Mesenchymal stem cell (in vitro differentiated cells and primary cell): ENCODE measurements around the gene DMD.

Source experiments
- DNase-seq: peaks from one replicate; pipeline ENCODE4 v3.0.0-alpha.2; 2013
- H2AFZ ChIP-seq: one replicate; pipeline ENCODE4 v1.6.1; 2013; ENCODE audit warnings: low read depth, mild to moderate bottlenecking, control low read depth, inconsistent platforms, low read length, moderate library complexity
- H2AK5ac ChIP-seq: 2 replicates; pipeline ENCODE4 v1.6.1; 2013; ENCODE audit warnings: low read length, moderate library complexity, mild to moderate bottlenecking, inconsistent platforms; ENCODE audit not compliant: severe bottlenecking
- H2BK120ac ChIP-seq: one replicate; pipeline ENCODE4 v1.6.1; 2013; ENCODE audit warnings: low read depth, mild to moderate bottlenecking, inconsistent platforms, low read length, moderate library complexity
- H2BK12ac ChIP-seq, 2 experiments: one replicate each; pipeline ENCODE4 v1.6.1; 2013; ENCODE audit warnings: inconsistent platforms in 2 of 2, low read length in 2 of 2, mild to moderate bottlenecking in 2 of 2, moderate library complexity in 2 of 2, control low read depth in 1 of 2
- H2BK15ac ChIP-seq: one replicate; pipeline ENCODE4 v1.6.1; 2013; ENCODE audit warnings: mild to moderate bottlenecking, low read depth, inconsistent platforms; ENCODE audit not compliant: poor library complexity, severe bottlenecking
- H2BK5ac ChIP-seq: 2 replicates; pipeline ENCODE4 v1.6.1; 2013; ENCODE audit warnings: low read depth, mild to moderate bottlenecking, low read length, control low read depth, inconsistent platforms; ENCODE audit not compliant: poor library complexity, severe bottlenecking
- H3K14ac ChIP-seq, 2 experiments: one replicate each; pipeline ENCODE4 v1.6.1; 2013; ENCODE audit warnings: inconsistent platforms in 2 of 2, low read length in 2 of 2, control low read depth in 1 of 2, mild to moderate bottlenecking in 1 of 2, moderate library complexity in 1 of 2
- H3K18ac ChIP-seq, 2 experiments: one replicate each; pipeline ENCODE4 v1.6.1; 2013; ENCODE audit warnings: inconsistent platforms in 2 of 2, low read length in 2 of 2, control low read depth in 1 of 2, low read depth in 1 of 2, mild to moderate bottlenecking in 1 of 2
- H3K23ac ChIP-seq, 2 experiments: one replicate each; pipeline ENCODE4 v1.6.1; 2013; ENCODE audit warnings: inconsistent platforms in 2 of 2, low read length in 2 of 2, mild to moderate bottlenecking in 2 of 2, moderate library complexity in 2 of 2, control low read depth in 1 of 2
- H3K27ac ChIP-seq: 2 replicates; pipeline ENCODE4 v1.5.1; 2013; ENCODE audit warnings: mild to moderate bottlenecking, moderate library complexity, low read length, control low read depth, inconsistent platforms; ENCODE audit not compliant: poor library complexity, severe bottlenecking
- H3K27me3 ChIP-seq, 2 experiments: 2 replicates each; pipeline versions ENCODE4 v1.6.1 to v1.7.0; 2013; ENCODE audit warnings: low read length in 2 of 2, mild to moderate bottlenecking in 2 of 2, moderate library complexity in 2 of 2, control low read depth in 1 of 2, inconsistent platforms in 1 of 2; ENCODE audit not compliant: control insufficient read depth in 1 of 2, insufficient read depth in 1 of 2
- H3K36me3 ChIP-seq, 2 experiments: 2 replicates each; pipeline versions ENCODE4 v1.6.1 to v1.7.0; 2013; ENCODE audit warnings: low read length in 2 of 2, control low read depth in 1 of 2, inconsistent platforms in 1 of 2, low read depth in 1 of 2, mild to moderate bottlenecking in 1 of 2; ENCODE audit not compliant: insufficient read depth in 2 of 2, control insufficient read depth in 1 of 2
- H3K4ac ChIP-seq, 2 experiments: one replicate each; pipeline ENCODE4 v1.6.1; 2013; ENCODE audit warnings: inconsistent platforms in 2 of 2, low read length in 2 of 2, mild to moderate bottlenecking in 2 of 2, moderate library complexity in 2 of 2, control low read depth in 1 of 2, low read depth in 1 of 2
- H3K4me1 ChIP-seq: 2 replicates; pipeline ENCODE4 v1.6.1; 2013; ENCODE audit warnings: low read depth, low read length, control low read depth; ENCODE audit not compliant: control insufficient read depth, insufficient read depth
- H3K4me2 ChIP-seq: 2 replicates; pipeline ENCODE4 v1.6.1; 2013; ENCODE audit warnings: low read length, mild to moderate bottlenecking, inconsistent platforms; ENCODE audit not compliant: poor library complexity, severe bottlenecking
- H3K4me3 ChIP-seq, 2 experiments: 2 replicates each; pipeline versions ENCODE4 v1.5.1 to v1.7.0; 2013; ENCODE audit warnings: low read length in 2 of 2, mild to moderate bottlenecking in 2 of 2, control low read depth in 1 of 2, low read depth in 1 of 2; ENCODE audit not compliant: insufficient read depth in 1 of 2
- H3K79me1 ChIP-seq: replicated peaks from 2 replicates; pipeline ENCODE4 v1.6.1; 2013; ENCODE audit warnings: mild to moderate bottlenecking, control low read depth, low read length, inconsistent platforms; ENCODE audit not compliant: poor library complexity, severe bottlenecking
- H3K9ac ChIP-seq: 2 replicates; pipeline ENCODE4 v1.7.0; 2013; ENCODE audit warnings: mild to moderate bottlenecking, low read length, moderate library complexity
- H3K9me3 ChIP-seq: 2 replicates; pipeline ENCODE4 v1.7.0; 2013; ENCODE audit warnings: mild to moderate bottlenecking, low read length; ENCODE audit not compliant: control insufficient read depth
- H4K8ac ChIP-seq: one replicate; pipeline ENCODE4 v1.6.1; 2013; ENCODE audit warnings: inconsistent platforms, mild to moderate bottlenecking, low read length, moderate library complexity
- H4K91ac ChIP-seq: one replicate; pipeline ENCODE4 v1.6.1; 2013; ENCODE audit warnings: mild to moderate bottlenecking, low read length, inconsistent platforms
- WGBS: methylation state at CpG from one replicate; pipeline ENCODE4 v1.1.7; 2013; ENCODE audit warnings: mixed read lengths; 5-methylcytosine and 5-hydroxymethylcytosine counted together

Gene DMD

GRCh38 chrX:32525234-32525633 is 686.1 kb downstream of the DMD start:
- Histone ChIP-seq H2BK12ac (no peak overlapping the region), H2BK5ac (no peak overlapping the region), H3K4me3 (no peak overlapping the region), H2BK15ac (no peak overlapping the region), H3K79me1 (no peaks in the 10 kb centered on the region), H3K14ac (no peak overlapping the region), H3K27me3 (no peaks in the 10 kb centered on the region), H3K4ac (no peak overlapping the region), H3K27ac (no peak overlapping the region), H4K8ac (no peak overlapping the region), H3K9ac (no peak overlapping the region), H3K36me3 (no peaks in the 10 kb centered on the region), H2AK5ac (no peak overlapping the region), H2AFZ (no peak overlapping the region), H4K91ac (no peak overlapping the region), H3K23ac (no peak overlapping the region), H3K9me3 (no peaks in the 10 kb centered on the region), H3K4me1 (no peaks in the 10 kb centered on the region), H3K18ac (no peak overlapping the region), H3K4me2 (no peak overlapping the region), H2BK120ac (no peak overlapping the region)
- no peak for DNase-seq
- WGBS = 95% methylated on average over 5 of the region's 5 CpGs

GRCh38 chrX:32524385-32524784 is 687.0 kb downstream of the DMD start:
- no peak overlapping the region for H2BK120ac ChIP-seq
- no peak for DNase-seq
- no peak overlapping the region for H2AK5ac ChIP-seq
- no peak overlapping the region for H2AFZ ChIP-seq
- no peak overlapping the region for H4K91ac ChIP-seq
- H3K79me1 ChIP-seq = no peaks in the 10 kb centered on the region
- H3K18ac ChIP-seq = no peak overlapping the region
- H3K4me1 ChIP-seq = no peaks in the 10 kb centered on the region
- H3K27me3 ChIP-seq = no peaks in the 10 kb centered on the region
- no CpG with 5 or more reads among the region's 2 CpGs for whole genome bisulfite sequencing
- no peak overlapping the region for H3K9ac ChIP-seq
- no peak overlapping the region for H2BK15ac ChIP-seq
- no peak overlapping the region for H3K27ac ChIP-seq
- H3K4me3 ChIP-seq = no peak overlapping the region
- no peak overlapping the region for H3K4ac ChIP-seq
- no peak overlapping the region for H4K8ac ChIP-seq
- H3K9me3 ChIP-seq = no peaks in the 10 kb centered on the region
- no peak overlapping the region for H3K23ac ChIP-seq
- no peak overlapping the region for H2BK12ac ChIP-seq
- H2BK5ac ChIP-seq = no peak overlapping the region
- H3K36me3 ChIP-seq = no peaks in the 10 kb centered on the region
- H3K4me2 ChIP-seq = no peak overlapping the region
- H3K14ac ChIP-seq = no peak overlapping the region

- H2AK5ac ChIP-seq = no peak overlapping the region
- no peak overlapping the region for H3K4me2 ChIP-seq
- no peak overlapping the region for H2BK15ac ChIP-seq
- no peak overlapping the region for H3K9ac ChIP-seq
- H3K36me3 ChIP-seq = no peaks in the 10 kb centered on the region
- WGBS = 100% methylated on average over 2 of the region's 2 CpGs
- no peak for DNase-seq
- no peak overlapping the region for H2AFZ ChIP-seq
- no peaks in the 10 kb centered on the region for H3K9me3 ChIP-seq
- H3K4ac ChIP-seq = no peak overlapping the region
- no peak overlapping the region for H3K14ac ChIP-seq
- no peak overlapping the region for H2BK12ac ChIP-seq
- H2BK120ac ChIP-seq = no peak overlapping the region
- H3K4me3 ChIP-seq = no peak overlapping the region
- no peak overlapping the region for H3K27ac ChIP-seq
- no peak overlapping the region for H3K18ac ChIP-seq
- H3K4me1 ChIP-seq = no peaks in the 10 kb centered on the region
- H4K8ac ChIP-seq = no peak overlapping the region
- H3K23ac ChIP-seq = no peak overlapping the region
- H4K91ac ChIP-seq = no peak overlapping the region
- no peak overlapping the region for H2BK5ac ChIP-seq
- no peaks in the 10 kb centered on the region for H3K79me1 ChIP-seq
- no peaks in the 10 kb centered on the region for H3K27me3 ChIP-seq
Observed at GRCh38 chrX:32520789-32521188, 690.6 kb downstream of the DMD start.

GRCh38 chrX:32514986-32515385 is 696.4 kb downstream of the DMD start:
- H3K18ac ChIP-seq = no peak overlapping the region
- no peak overlapping the region for H4K91ac ChIP-seq
- H3K23ac ChIP-seq = no peak overlapping the region
- H3K14ac ChIP-seq = no peak overlapping the region
- no peak overlapping the region for H2AK5ac ChIP-seq
- no peak overlapping the region for H2BK12ac ChIP-seq
- no peaks in the 10 kb centered on the region for H3K79me1 ChIP-seq
- H3K4me2 ChIP-seq = no peak overlapping the region
- H3K9ac ChIP-seq = no peak overlapping the region
- H3K27ac ChIP-seq = no peak overlapping the region
- WGBS = 29% methylated on average over 5 of the region's 5 CpGs
- no peak overlapping the region for H2BK5ac ChIP-seq
- no peak overlapping the region for H2AFZ ChIP-seq
- H4K8ac ChIP-seq = no peak overlapping the region
- no peak overlapping the region for H3K4me3 ChIP-seq
- no peaks in the 10 kb centered on the region for H3K9me3 ChIP-seq
- no peak overlapping the region for H3K4ac ChIP-seq
- no peak overlapping the region for H2BK15ac ChIP-seq
- no peak overlapping the region for H2BK120ac ChIP-seq
- no peaks in the 10 kb centered on the region for H3K27me3 ChIP-seq
- H3K36me3 ChIP-seq = no peaks in the 10 kb centered on the region
- no peaks in the 10 kb centered on the region for H3K4me1 ChIP-seq
- DNase-seq = no peak
